Activated T-cell treated with anti-CD3 and anti-CD28 coated beads for 1 hour (primary cell): ENCODE data around the gene MPHOSPH6.
"Not testable (repeated sequence)": the region's sequence is repeated elsewhere in the genome, so short reads cannot be mapped to it uniquely, and the experiment has no call there.

Source experiments
- DNase-seq: peaks from one replicate; pipeline ENCODE4 v3.0.0-alpha.2; 2020; ENCODE audit warnings: low read depth

MPHOSPH6 gene

GRCh38 chr16:82175627-82176026, 5.6 kb upstream of the MPHOSPH6 start:
- no peak for DNase-seq

DNA sequence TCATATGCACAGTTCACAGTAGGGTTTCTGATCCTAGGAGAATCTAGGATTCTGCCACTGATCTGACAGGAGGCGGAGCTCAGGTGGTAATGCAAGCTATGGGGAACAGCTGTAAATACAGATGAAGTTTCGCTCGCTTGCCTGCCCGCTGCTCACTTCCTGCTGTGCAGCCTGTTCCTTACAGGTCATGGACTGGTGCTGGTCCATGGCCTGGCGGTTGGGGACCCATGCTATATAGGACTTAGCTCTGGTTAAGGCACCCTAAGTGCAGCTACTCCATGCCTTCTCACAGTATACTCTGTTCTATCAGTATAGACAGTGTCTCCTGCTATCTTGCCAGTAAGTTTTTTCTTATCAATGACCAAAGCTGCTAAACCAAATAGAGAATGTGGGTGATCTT, 2.4 kb downstream of the MPHOSPH6 start:
- no peak for DNase-seq

DNA sequence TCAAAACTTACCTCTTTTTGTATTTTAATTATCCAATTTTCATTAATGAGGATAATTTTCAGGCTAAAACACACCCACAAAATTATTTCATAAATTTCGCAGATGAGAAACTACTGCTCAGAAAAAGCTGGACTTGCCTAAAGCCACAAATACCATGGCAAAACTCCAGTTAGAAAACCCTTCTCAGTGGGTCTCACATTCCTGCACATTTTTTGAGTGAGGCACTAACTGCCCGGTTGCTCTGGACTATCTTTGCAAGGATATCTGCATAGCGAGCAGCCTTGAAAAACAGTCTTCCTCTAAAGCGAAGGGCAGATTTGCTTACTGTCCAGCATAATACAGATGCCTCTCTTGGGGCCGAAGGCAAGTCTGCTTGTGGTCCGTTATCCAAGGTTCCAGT, 9.8 kb downstream of the MPHOSPH6 start:
- DNase-seq = no peak

- DNase-seq = no peak
Measured at GRCh38 chr16:82157836-82158235, 12.2 kb downstream of the MPHOSPH6 start.

- DNase-seq = no peak
Measured at GRCh38 chr16:82157534-82157812, 12.6 kb downstream of the MPHOSPH6 start.

- DNase-seq = no peak
Measured at GRCh38 chr16:82156761-82157533, 13.1 kb downstream of the MPHOSPH6 start.

- DNase-seq = no peak
Measured at GRCh38 chr16:82152641-82153112, 17.3 kb downstream of the MPHOSPH6 start.

DNA sequence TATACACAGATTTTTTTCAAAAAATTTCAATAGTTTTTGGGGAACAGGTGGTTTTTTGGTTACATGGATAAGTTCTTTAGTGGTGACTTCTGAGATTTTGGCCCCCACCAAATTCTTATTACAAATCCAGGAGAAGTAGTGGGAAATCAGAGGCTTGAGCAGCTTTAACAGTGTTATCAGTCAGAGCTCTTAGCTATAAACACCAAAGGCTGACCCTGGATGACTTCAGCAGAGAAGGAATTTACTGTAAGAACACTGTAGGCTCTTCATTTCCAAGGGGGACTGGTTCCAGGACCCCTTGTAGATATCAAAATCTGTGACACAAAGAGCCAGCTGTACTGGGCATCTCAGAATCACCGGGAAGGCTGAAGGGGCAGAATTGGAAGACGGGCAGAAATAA, 17.8 kb downstream of the MPHOSPH6 start:
- DNase-seq = no peak

DNA sequence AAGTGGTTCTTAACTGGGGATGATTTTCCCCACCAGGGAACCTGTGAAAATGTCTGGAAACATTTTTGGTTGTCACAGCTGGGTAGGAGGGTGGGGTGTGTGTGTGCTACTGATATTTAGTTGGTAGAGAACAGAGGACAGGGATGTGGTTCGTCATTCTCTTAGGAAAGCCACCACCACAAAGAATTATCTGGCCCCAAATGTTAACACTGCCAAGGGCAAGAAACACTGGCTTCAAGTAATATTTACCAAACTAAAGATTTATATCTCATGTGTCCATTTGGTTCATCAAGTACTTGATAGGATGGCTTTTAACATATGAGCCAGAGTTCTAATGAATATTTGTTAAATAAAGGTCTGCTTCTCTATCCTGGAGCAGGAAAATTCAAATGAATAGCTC, 19.5 kb downstream of the MPHOSPH6 start:
- no peak for DNase-seq

DNA sequence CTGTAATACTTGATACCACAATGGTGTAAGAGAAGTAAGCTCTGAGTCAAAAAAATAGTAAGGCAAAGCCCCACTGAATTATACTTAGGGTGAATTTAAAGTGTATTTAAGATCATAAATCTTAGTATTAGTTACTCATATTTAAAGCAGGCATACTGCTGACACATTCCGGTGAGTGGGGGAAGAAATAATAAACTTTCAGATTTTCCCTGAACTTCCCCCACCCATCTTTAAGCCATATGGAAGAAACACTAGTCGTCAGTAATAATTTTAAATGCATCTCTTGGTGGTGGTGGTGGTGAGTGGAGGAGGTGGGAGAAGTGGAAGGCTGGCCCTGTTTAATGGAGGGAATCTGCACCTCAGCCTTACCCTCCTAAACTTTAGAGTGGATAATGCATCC, 20.5 kb downstream of the MPHOSPH6 start:
- DNase-seq = no peak

DNA sequence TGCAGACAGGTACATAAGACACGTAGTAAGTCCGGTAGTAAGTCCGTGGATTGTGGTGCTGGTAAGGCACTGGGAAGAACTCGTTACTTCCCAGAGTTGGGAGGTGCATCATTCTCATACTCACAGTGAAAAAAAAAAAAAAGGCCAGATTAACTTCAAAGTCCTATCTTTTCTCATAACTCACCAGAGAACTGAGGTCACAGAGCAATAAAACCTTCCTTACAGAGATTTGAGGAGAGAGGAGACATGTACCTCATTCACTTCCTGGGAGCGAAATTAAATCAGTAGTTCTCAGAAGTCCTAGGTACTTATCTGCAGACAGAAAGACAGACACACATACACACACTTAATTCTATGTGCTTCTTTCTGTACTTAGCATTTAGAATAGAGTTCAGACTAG, 22.5 kb downstream of the MPHOSPH6 start:
- DNase-seq = no peak

- no peak for DNase-seq
Measured at GRCh38 chr16:82146957-82147356, 23.1 kb downstream of the MPHOSPH6 start.

GRCh38 chr16:82146556-82146955, 23.5 kb downstream of the MPHOSPH6 start:
- DNase-seq = no peak

DNA sequence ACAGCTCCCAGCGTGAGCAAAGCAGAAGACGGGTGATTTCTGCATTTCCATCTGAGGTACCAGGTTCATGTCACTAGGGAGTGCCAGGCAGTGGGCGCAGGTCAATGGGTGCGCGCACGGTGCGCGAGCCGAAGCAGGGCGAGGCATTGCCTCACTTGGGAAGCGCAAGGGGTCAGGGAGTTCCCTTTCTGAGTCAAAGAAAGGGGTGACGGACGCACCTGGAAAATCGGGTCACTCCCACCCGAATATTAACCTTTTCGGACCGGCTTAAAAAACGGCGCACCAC, 30.8 kb downstream of the MPHOSPH6 start:
- not testable (repeated sequence) for DNase-seq

DNA sequence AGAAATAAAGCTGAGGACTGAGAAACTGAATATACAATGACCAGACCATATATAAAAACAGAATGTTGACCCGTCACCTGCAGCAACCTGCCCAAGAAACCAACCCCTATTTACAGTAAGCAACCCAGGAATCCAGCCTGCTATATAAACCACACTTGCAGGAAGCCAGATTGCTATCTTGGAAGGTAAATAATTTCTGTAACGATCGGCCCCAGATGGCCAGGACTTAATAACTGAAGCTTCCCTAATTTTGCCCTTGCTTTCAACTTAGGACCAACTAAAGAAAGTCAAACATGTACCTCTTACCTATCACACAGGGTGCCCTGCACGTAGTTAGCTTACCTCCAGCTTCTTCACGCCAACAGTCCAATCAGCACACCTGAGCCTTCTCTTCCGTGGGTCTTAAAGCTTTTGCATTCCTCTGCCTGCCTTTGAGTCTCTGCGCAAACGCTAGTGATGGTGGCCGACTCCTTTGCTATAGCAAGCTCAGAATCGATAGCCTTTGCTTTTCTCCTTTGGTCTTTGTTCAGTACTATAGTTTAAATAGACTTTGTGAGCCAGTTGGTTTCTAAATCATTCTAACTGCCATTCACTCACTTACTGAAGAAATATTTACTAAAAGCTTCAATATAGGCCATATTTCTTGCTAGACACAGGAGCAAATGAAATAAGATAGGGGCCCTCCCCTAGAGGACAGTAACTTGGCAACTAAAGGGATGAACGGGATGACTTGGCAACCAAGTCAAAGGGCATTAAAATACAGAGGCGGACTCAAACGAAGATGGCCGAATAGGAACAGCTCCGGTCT, 31.3 kb downstream of the MPHOSPH6 start:
- DNase-seq = no peak

- DNase-seq = no peak
Measured at GRCh38 chr16:82137822-82138167, 32.2 kb downstream of the MPHOSPH6 start.

DNA sequence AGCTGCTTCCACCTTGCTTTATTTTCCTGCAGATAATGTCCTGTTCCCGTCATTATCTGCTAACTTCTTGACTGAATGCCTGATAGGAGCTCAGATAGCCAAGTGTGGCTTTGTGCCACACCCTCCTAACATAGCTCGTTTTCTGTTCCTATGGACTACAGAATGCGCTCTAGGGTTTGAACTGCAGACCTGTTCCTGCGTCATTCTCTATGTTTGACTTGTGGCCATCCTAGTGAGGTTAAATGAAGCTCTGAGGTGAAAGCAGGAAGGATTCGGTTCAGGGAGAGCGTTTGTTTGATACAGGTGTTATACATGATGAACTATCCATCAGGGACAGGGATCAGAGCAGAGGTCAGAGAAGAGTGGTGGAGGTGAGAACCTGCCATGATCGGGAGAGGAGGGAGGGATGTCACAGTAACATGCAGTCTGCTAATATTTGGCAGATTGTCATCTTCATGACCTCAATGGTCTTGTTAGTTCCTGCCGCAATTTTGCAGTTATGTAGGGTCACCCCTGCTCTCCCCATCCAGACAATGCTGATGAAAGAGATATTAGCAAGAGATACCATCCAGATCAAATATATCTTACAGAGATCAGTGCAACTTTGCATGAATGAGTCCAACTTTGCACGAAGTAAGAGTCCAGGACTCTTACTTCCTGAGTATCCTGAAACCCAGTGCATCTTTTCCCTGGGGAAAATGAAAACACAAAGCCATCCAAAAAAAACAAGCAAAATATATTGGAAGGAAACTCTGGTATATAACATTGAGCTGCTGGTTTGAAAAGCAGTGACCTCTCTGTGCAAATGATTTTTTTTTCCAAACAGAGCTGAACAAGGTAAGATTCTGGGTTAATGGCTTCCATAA, 32.8 kb downstream of the MPHOSPH6 start:
- DNase-seq = no peak

GRCh38 chr16:82135844-82136243, 34.2 kb downstream of the MPHOSPH6 start:
- DNase-seq = no peak

DNA sequence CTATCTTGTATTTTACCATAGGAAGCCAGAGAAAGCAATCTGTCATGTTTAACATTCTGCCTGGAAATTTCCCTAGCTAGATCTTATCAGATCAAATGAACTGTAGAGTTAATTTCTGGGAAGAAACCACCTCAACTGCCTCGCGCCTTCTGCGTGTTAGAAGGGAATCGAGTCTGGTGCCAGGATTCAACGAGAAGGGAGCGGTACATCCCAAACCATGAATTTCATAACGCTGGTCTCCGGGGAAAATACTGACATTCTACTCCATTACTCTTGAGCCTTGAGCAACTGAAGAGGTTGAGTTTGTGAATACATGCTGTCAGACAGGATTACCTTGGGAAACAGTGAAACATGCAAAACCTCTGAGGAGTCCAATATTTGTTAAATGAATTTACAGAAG, 35.2 kb downstream of the MPHOSPH6 start:
- no peak for DNase-seq

GRCh38 chr16:82133798-82134197, 36.2 kb downstream of the MPHOSPH6 start:
- DNase-seq = no peak

- DNase-seq = no peak
Measured at GRCh38 chr16:82129881-82130280, 40.1 kb downstream of the MPHOSPH6 start.

- DNase-seq = no peak
Measured at GRCh38 chr16:82124651-82125050, 45.4 kb downstream of the MPHOSPH6 start.

DNA sequence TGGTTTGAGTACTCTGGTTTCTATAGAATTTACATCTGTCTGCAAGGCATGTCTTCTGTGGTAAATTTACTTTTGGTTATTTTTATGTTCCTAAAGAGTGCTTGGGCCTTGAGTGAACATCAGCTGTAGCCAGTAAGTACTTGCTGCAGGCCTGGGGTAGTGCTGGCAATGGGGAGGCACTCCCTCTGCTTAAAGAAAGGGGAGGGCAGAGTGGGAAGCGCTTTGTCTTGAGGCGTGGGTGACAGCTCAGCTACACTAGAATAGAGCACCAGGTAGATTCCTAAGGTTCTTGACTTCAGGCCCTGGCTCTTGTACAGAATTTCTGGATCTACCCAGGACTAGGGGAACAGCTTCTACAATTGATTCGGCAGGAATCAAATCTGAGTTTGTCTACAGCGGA, 50.6 kb downstream of the MPHOSPH6 start:
- DNase-seq = no peak
